Nephron (organoid): ENCODE results near the gene JPT1.
"Not testable (repeated sequence)": the region's sequence is repeated elsewhere in the genome, so short reads cannot be mapped to it uniquely, and the experiment has no call there.

Source experiments
- H3K27ac Mint-ChIP-seq, 3 experiments: 2 replicates each; pipeline ENCODE4 v1.8.0; 2020; ENCODE audit warnings: mixed read lengths in 3 of 3, mild to moderate bottlenecking in 2 of 3, moderate library complexity in 1 of 3
- H3K27me3 Mint-ChIP-seq: 2 replicates; pipeline ENCODE4 v1.8.0; 2021; ENCODE audit warnings: low read depth, mild to moderate bottlenecking, moderate library complexity, mixed read lengths
- H3K36me3 Mint-ChIP-seq: 2 replicates; pipeline ENCODE4 v1.8.0; 2020; ENCODE audit warnings: low read depth, mixed read lengths
- H3K4me1 Mint-ChIP-seq: 2 replicates; pipeline ENCODE4 v1.8.0; 2020; ENCODE audit warnings: mixed read lengths
- H3K4me3 Mint-ChIP-seq, 3 experiments: 2 replicates each; pipeline ENCODE4 v1.8.0; 2020; ENCODE audit warnings: mild to moderate bottlenecking in 3 of 3, mixed read lengths in 3 of 3, moderate library complexity in 2 of 3
- H3K9me3 Mint-ChIP-seq: 2 replicates; pipeline ENCODE4 v1.8.0; 2020; ENCODE audit warnings: mixed read lengths
- TF ChIP-seq, protein P1 (sequence below), 3 experiments: fragments of 200-600 bp; sonication (generic); IDR thresholded peaks; one replicate each; pipeline ENCODE4 v1.5.0; 2021; ENCODE audit warnings: antibody characterized with exemption in 3 of 3; ENCODE audit not compliant: unreplicated experiment in 3 of 3

JPT1 gene

DNA sequence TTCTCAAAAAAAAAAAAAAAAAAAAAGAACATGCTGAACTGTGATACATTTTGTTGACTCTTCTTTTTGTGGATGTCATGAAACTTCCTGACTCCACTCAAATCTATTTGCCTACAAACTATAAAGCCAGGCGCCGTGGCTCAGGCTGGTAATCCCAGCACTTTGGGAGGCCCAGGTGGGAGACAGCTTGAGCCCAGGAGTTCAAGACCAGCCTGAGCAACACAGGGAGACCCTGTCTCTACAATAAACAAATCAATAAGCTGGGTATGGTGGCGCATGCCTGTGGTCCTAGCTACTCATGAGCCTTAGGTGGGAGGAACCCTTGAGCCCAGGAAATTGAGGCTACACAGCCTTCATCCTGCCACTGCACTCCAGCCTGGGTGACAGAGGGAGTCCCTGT, 21.3 kb downstream of the JPT1 start:
- no peaks in the 10 kb centered on the region for H3K9me3 Mint-ChIP-seq
- TF ChIP-seq, protein P1, sequence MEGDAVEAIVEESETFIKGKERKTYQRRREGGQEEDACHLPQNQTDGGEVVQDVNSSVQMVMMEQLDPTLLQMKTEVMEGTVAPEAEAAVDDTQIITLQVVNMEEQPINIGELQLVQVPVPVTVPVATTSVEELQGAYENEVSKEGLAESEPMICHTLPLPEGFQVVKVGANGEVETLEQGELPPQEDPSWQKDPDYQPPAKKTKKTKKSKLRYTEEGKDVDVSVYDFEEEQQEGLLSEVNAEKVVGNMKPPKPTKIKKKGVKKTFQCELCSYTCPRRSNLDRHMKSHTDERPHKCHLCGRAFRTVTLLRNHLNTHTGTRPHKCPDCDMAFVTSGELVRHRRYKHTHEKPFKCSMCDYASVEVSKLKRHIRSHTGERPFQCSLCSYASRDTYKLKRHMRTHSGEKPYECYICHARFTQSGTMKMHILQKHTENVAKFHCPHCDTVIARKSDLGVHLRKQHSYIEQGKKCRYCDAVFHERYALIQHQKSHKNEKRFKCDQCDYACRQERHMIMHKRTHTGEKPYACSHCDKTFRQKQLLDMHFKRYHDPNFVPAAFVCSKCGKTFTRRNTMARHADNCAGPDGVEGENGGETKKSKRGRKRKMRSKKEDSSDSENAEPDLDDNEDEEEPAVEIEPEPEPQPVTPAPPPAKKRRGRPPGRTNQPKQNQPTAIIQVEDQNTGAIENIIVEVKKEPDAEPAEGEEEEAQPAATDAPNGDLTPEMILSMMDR (IDR thresholded peaks at IDR 0.05; ENCODE audit: unreplicated experiment in 3 of 3), result no peak
- H3K27ac Mint-ChIP-seq, result peak overlapping the region in 1 of 3 experiments; percentile 37
- no peaks in the 10 kb centered on the region for H3K27me3 Mint-ChIP-seq
- peak overlapping the region; percentile 37 to 59 (median 51) for H3K4me3 Mint-ChIP-seq
- H3K4me1 Mint-ChIP-seq, result peaks cover 7% of the 10 kb centered on the region
- H3K36me3 Mint-ChIP-seq, result peaks cover 36% of the 10 kb centered on the region

DNA sequence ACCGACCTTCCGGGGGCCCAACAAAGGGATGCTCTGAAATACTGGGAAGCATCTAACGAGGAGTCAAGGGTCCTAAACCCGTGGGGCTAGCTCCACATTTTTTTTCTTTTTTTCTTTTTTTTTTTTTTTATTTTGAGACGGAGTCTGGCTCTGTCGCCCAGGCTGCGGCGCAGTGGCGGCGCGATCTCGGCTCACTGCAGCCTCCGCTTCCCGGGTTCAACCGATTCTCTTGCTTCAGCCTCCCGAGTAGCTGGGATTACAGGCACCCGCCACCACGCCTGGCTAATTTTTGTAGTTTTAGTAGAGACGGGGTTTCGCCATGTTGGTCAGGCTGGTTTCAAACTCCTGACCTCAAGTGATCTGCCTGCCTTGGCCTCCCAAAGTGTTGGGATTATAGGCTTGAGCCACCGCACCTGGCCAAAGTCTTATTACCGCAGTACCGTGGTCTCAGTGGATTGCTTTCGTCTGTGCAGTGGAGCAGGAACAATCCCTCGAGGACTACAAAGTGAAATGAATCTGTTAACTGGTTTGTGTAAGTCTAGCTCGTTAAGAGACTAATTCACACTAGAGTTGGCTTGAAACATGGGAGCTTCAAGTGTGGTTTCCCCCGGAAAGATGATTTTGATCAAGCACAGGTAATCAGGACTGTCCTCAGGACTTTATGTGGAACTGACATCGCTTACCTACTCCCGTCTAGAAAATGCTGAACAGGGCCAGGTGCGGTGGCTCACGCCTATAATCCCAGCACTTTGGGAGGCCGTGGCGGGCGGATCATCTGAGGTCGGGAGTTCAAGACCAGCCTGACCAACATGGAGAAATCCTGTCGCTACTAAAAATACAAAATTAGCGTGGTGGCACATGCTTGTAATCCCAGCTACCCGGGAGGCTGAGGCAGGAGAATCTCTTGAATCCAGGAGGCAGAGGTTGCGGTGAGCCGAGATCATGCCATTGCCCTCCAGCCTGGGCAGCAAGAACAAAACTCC, 22.0 kb downstream of the JPT1 start:
- Mint-ChIP-seq H3K4me3 (peak overlapping the region; percentile 90 to 97 (median 93)), H3K27ac (peak overlapping the region; percentile 96 to 99 (median 98)), H3K36me3 (peaks cover 36% of the 10 kb centered on the region)
- not testable (repeated sequence) for H3K4me1 Mint-ChIP-seq, H3K9me3 Mint-ChIP-seq, H3K27me3 Mint-ChIP-seq

DNA sequence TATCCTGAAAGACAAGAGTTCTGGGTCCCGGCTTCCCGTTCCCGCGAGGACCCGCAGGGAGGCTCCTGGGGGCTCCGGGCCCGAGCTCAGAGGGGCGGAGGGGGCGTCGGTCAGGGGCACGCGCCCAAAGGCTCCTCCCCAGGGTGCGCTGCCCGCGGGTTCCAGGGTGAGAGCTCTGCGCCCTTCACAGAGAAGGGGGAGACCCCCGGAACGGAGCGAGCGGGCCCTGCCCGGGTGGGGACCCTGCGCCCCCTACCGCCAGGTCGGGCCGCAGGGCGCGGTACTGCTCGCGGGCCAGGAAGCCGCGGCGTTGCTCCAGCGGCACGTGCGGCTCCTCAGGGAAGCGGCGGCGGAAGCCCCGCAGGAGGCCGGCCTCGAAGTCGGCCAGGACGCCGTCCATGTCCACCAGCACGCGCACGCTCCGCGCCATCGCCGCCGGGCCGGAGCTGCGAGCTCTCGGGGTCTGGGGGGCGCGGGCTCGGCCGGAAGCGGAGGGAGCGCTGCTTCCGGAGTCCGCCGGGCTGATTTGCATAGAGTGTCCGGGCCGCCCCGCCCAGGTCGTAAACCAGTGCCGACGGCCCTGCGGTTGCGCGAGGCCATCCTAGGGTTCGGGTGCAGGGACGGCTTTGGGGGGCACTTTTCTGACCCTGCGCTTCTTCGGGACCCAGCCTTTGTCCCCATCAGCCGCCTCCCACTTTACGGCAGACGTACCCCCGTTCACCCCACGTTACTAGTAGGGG, 22.9 kb downstream of the JPT1 start, which contains the start of gene NT5C:
NT5C (minus strand) TSS at position 465 of the 740 bp plus-strand sequence; CDS start at position 430, 35 bp downstream.
- Mint-ChIP-seq H3K36me3 (peaks cover 30% of the 10 kb centered on the region), H3K27me3 (no peaks in the 10 kb centered on the region), H3K27ac (peak within 1 kb of the TSS; percentile 96 to 99 (median 98)), H3K4me1 (peaks cover 7% of the 10 kb centered on the region), H3K9me3 (no peaks in the 10 kb centered on the region), H3K4me3 (peak within 1 kb of the TSS; percentile 96 to 97 (median 96))
- TF ChIP-seq, protein P1 (IDR thresholded peaks at IDR 0.05; ENCODE audit: unreplicated experiment in 3 of 3), result peak; percentile 60 to 74 (median 64)

DNA sequence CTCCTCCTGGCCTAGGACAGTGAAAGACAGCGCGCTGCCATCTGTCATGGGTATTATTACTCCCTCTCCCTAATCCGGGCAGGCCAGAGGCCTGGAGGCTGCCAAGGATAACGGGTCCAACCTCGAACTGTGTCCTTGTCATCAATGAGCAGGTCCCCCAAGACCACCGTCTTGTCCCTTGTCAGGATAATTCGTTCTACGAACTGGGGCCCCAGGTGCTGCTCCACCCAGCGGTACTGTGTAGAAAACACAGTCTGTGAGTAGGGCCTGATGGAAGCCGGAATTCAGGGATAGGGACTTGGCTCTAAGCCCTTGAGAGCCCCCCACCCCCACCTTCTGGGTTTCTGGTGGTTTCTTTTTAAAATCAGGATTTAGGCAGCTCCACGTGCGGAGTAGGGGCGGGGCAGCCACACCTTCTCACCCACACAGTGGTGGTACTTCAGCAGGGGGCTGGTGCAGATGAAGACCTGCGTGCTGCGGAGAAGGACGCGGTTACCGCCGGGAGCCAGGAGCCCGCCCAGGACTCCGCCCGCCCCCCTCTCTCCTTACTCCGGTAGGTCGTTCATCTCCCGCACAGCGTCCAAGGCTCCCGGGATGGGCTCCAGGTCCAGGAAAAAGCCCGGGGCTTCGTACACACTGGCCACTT, 23.6 kb downstream of the JPT1 start:
- Mint-ChIP-seq H3K27me3 (no peaks in the 10 kb centered on the region), H3K27ac (peak overlapping the region; percentile 83 to 97 (median 86)), H3K4me3 (peak overlapping the region; percentile 96 to 97 (median 96)), H3K4me1 (peaks cover 7% of the 10 kb centered on the region), H3K9me3 (no peaks in the 10 kb centered on the region), H3K36me3 (peaks cover 23% of the 10 kb centered on the region)
- TF ChIP-seq, protein P1 (IDR thresholded peaks at IDR 0.05; ENCODE audit: unreplicated experiment in 3 of 3), result peak; percentile 48 to 62 (median 56)

DNA sequence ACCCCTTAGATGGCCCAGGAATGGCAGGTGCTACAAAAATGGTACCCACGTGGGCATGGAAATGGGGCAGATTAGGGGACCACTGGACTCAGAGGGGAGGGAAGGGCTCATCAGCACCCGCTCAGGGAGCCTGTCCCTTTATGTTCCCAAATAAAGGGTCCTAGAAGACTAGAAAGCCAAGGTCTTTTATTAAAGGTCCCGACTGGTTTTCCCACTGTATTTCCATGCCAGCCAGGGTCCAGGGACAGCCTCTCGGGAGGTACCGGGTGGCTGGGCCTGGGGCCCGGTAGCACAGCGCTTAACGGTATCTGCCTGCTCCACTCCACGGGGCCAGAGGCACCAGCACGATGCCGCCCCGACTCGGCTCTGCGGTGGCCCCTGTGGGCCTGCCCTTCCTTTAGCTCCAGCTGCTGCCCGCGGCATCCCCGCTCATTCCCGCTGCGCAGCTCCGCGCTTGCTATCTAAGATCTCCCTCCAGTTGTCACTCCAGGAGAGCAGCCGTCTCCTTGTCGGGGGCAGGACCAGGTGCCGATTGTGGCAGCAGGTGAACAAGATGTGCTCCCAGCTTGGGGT, 24.2 kb downstream of the JPT1 start:
- Mint-ChIP-seq H3K9me3 (no peaks in the 10 kb centered on the region), H3K36me3 (peaks cover 21% of the 10 kb centered on the region), H3K27ac (peak overlapping the region; percentile 83 to 97 (median 86)), H3K4me3 (peak overlapping the region; percentile 96 to 97 (median 96)), H3K27me3 (no peaks in the 10 kb centered on the region), H3K4me1 (peaks cover 7% of the 10 kb centered on the region)
- TF ChIP-seq, protein P1 (IDR thresholded peaks at IDR 0.05; ENCODE audit: unreplicated experiment in 3 of 3), result no peak
